A549 (cell line): ENCODE data around the gene VDR. TPM values are rescaled to one million over a fixed set of nuclear protein-coding genes. Genes with fewer than 3 reads are reported as not detected.
"Not testable (repeated sequence)": the region's sequence is repeated elsewhere in the genome, so short reads cannot be mapped to it uniquely, and the experiment has no call there.

Experiments used
- ATAC-seq, 2 experiments: fragments of 200-7000 bp in 1 of 2; fragments of >200 bp in 1 of 2; cut with Nextera tagmentation in 1 of 2; cut with Tn5 transposase in 1 of 2; 3 replicates each; pipeline versions ENCODE4 v1.8.0 to v1.9.1; 2018 to 2020; ENCODE audit warnings: mild to moderate bottlenecking in 1 of 2, moderate library complexity in 1 of 2
- CTCF ChIA-PET: fragments of 300-600 bp; sonication (Branson Sonifier 250); formaldehyde crosslinking; extraction: SDS; loops from one replicate; lab custom pipeline; 2021; ENCODE audit warnings: antibody characterized with exemption, inconsistent platforms; lab: Yijun Ruan, JAX
- POLR2A ChIA-PET: fragments of 350-600 bp; formaldehyde crosslinking; extraction: SDS; loops from one replicate; lab custom pipeline; 2021; ENCODE audit warnings: antibody characterized with exemption, inconsistent platforms; lab: Yijun Ruan, JAX
- DNase-seq, 2 experiments: peaks; one replicate each; pipeline versions ENCODE4 v3.0.0 to v3.0.0-alpha.2; 2011 to 2016; ENCODE audit warnings: low read depth in 1 of 2, low spot score in 1 of 2
- FAIRE-seq: peaks from 2 replicates; lab custom pipeline; 2011; peaks lifted over from hg19 to GRCh38; lab: Jason Lieb, UNC
- H3K27ac ChIP-seq, 2 experiments: fragments of >200 bp; sonication (Bioruptor Twin); formaldehyde crosslinking; 3 replicates each; pipeline ENCODE4 v1.5.1; 2016 to 2017
- H3K4me1 ChIP-seq: fragments of >200 bp; sonication (Bioruptor Twin); formaldehyde crosslinking; 3 replicates; pipeline ENCODE4 v1.6.1; 2016
- H3K4me2 ChIP-seq: fragments of >200 bp; sonication (Bioruptor Twin); formaldehyde crosslinking; 3 replicates; pipeline ENCODE4 v1.6.1; 2016
- H3K4me3 ChIP-seq: fragments of >200 bp; sonication (Bioruptor Twin); formaldehyde crosslinking; 3 replicates; pipeline ENCODE4 v1.5.1; 2016
- H3K9me3 ChIP-seq: fragments of >200 bp; sonication (Bioruptor Twin); formaldehyde crosslinking; 3 replicates; pipeline ENCODE4 v1.6.1; 2016
- ATOH8 ChIP-seq: fragments of 250-450 bp; sonication (Bioruptor Pico); IDR thresholded peaks from 2 replicates; pipeline ENCODE4 v1.5.0; 2020; ENCODE audit warnings: low read depth, mild to moderate bottlenecking, moderate library complexity
- CBX2 ChIP-seq: fragments of 200-600 bp; sonication (generic); IDR thresholded peaks from 2 replicates; pipeline ENCODE4 v1.6.1; 2016; ENCODE audit warnings: low read depth, mild to moderate bottlenecking, borderline replicate concordance
- CBX8 ChIP-seq: fragments of 200-600 bp; sonication (generic); IDR thresholded peaks from 2 replicates; pipeline ENCODE4 v1.6.1; 2016
- CEBPB ChIP-seq, 2 experiments: fragments of >200 bp in 1 of 2; sonication (Bioruptor Twin) in 1 of 2; formaldehyde crosslinking in 1 of 2; IDR thresholded peaks; 2 replicates each; pipeline ENCODE4 v1.6.1; 2012 to 2016
- CHD4 ChIP-seq: fragments of 200-600 bp; sonication (generic); IDR thresholded peaks from 2 replicates; pipeline ENCODE4 v1.6.1; 2016; ENCODE audit warnings: antibody characterized with exemption, mild to moderate bottlenecking, borderline replicate concordance
- E2F6 ChIP-seq: IDR thresholded peaks from 2 replicates; pipeline ENCODE4 v1.6.1; 2012; ENCODE audit warnings: low read depth, borderline replicate concordance
- FOSB ChIP-seq: fragments of 250-450 bp; sonication (Bioruptor Pico); IDR thresholded peaks from 2 replicates; pipeline ENCODE4 v1.5.0; 2020; ENCODE audit warnings: mild to moderate bottlenecking, moderate library complexity
- GATA3 ChIP-seq: IDR thresholded peaks from 2 replicates; pipeline ENCODE4 v1.6.1; 2012; ENCODE audit warnings: borderline replicate concordance
- HDAC2 ChIP-seq: fragments of 200-600 bp; sonication (generic); IDR thresholded peaks from 2 replicates; pipeline ENCODE4 v1.6.1; 2016
- HEYL ChIP-seq: fragments of 250-450 bp; sonication (Bioruptor Pico); IDR thresholded peaks from 2 replicates; pipeline ENCODE4 v1.8.0; 2021; ENCODE audit warnings: mild to moderate bottlenecking, moderate library complexity
- HOXA7 ChIP-seq: fragments of 250-450 bp; sonication (Bioruptor Pico); IDR thresholded peaks from 2 replicates; pipeline ENCODE4 v1.5.0; 2020; ENCODE audit warnings: mild to moderate bottlenecking, moderate library complexity
- HOXB5 ChIP-seq: fragments of 250-450 bp; sonication (Bioruptor Pico); IDR thresholded peaks from 2 replicates; pipeline ENCODE4 v1.5.0; 2020; ENCODE audit warnings: mild to moderate bottlenecking, moderate library complexity
- KDM5A ChIP-seq: fragments of 200-600 bp; sonication (generic); IDR thresholded peaks from 2 replicates; pipeline ENCODE4 v1.6.1; 2016; ENCODE audit warnings: antibody characterized with exemption, mild to moderate bottlenecking
- MAFK ChIP-seq: fragments of 450-650 bp; IDR thresholded peaks from 2 replicates; pipeline ENCODE4 v1.6.1; 2014; ENCODE audit not compliant: partially characterized antibody
- MAX ChIP-seq: IDR thresholded peaks from 2 replicates; pipeline ENCODE4 v1.6.1; 2012
- PBX3 ChIP-seq: IDR thresholded peaks from 2 replicates; pipeline ENCODE4 v1.6.1; 2012
- PHF8 ChIP-seq: fragments of 200-600 bp; sonication (generic); IDR thresholded peaks from 2 replicates; pipeline ENCODE4 v1.6.1; 2016; ENCODE audit warnings: low read depth, mild to moderate bottlenecking, antibody characterized with exemption, moderate library complexity, borderline replicate concordance
- RARB ChIP-seq: fragments of 250-450 bp; sonication (Bioruptor Pico); IDR thresholded peaks from 2 replicates; pipeline ENCODE4 v1.8.0; 2021; ENCODE audit warnings: mild to moderate bottlenecking, moderate library complexity
- RNF2 ChIP-seq: fragments of 200-600 bp; sonication (generic); IDR thresholded peaks from 2 replicates; pipeline ENCODE4 v1.6.1; 2016; ENCODE audit warnings: low read depth, mild to moderate bottlenecking, antibody characterized with exemption, moderate library complexity, borderline replicate concordance
- ZC3H11A ChIP-seq: fragments of 450-650 bp; IDR thresholded peaks from 2 replicates; pipeline ENCODE4 v1.6.1; 2014; ENCODE audit warnings: antibody characterized with exemption, mild to moderate bottlenecking
- WGBS: methylation state at CpG from one replicate; pipeline ENCODE4 v1.1.6; 2017; ENCODE audit errors: missing lambda C conversion rate; 5-methylcytosine and 5-hydroxymethylcytosine counted together
- polyA plus RNA-seq, 4 experiments: library from polyadenylated mRNA; depleted of rRNA in 3 of 4; stranded (reverse); fragments of >200 nt; fragmentation: RNase III in 1 of 4; extraction: RNeasy Plus Mini Kit Qiagen cat#74134 plus additional on column Dnase treatment in 1 of 4; gene quantifications; 2 replicates in 3 of 4; 3 replicates in 1 of 4; pipeline ENCODE4 v1.2.3, GENCODE V29; 2011 to 2017

The VDR gene
- polyA plus RNA-seq, 2 of the 4 experiments (the other 2 are of a cell fraction), result 1.9 to 2.1 TPM

- no peak for TF ChIP-seq PHF8
Measured at GRCh38 chr12:47844264-47845019, 60.4 kb downstream of the VDR start (continued).

- TF ChIP-seq HOXB5 (CRISPR knock-in tag) (no peak), ZC3H11A (no peak), MAX (no peak), RNF2 (no peak)
- no peak for DNase-seq
- POLR2A ChIA-PET, result interaction anchor here (0.6 to 0.7 kb wide), 2 partner anchors 54 to 299 kb away, joined by 3 to 6 read pairs; no protein-coding TSS in a partner anchor
- ATAC-seq, result no peak
- Histone ChIP-seq H3K4me3 (no peak overlapping the region), H3K4me2 (no peak overlapping the region), H3K27ac (no peak overlapping the region), H3K4me1 (no peaks in the 10 kb centered on the region), H3K9me3 (no peaks in the 10 kb centered on the region)
- no peak for FAIRE-seq
- WGBS, result 79% methylated on average over 25 of the region's 25 CpGs
- CTCF ChIA-PET, result interaction anchor here (0.8 to 31.0 kb wide), 6 partner anchors 11 to 131 kb away, joined by 3 to 1532 read pairs (median 138); partner anchors contain the start of genes HDAC7, RPAP3 and SLC48A1
Measured at GRCh38 chr12:47843226-47843980, 61.4 kb downstream of the VDR start.

GRCh38 chr12:47842543-47842942 is 62.3 kb downstream of the VDR start:
- H3K4me2 ChIP-seq, DNase-seq, H3K9me3 ChIP-seq, H3K4me3 ChIP-seq, H3K4me1 ChIP-seq, H3K27ac ChIP-seq, ATAC-seq, FAIRE-seq: not testable (repeated sequence)
- POLR2A ChIA-PET, result interaction anchor here (0.6 to 0.7 kb wide), 2 partner anchors 55 to 300 kb away, joined by 3 to 6 read pairs; no protein-coding TSS in a partner anchor
- CTCF ChIA-PET, result interaction anchor here (1.3 to 31.0 kb wide), 6 partner anchors 12 to 130 kb away, joined by 3 to 1532 read pairs (median 138); partner anchors contain the start of genes HDAC7, RPAP3 and SLC48A1
- 82% methylated on average over 11 of the region's 12 CpGs for WGBS

GRCh38 chr12:47841910-47842309 is 62.9 kb downstream of the VDR start:
- no peak overlapping the region for H3K27ac ChIP-seq
- no peak for DNase-seq
- ChIA-PET CTCF (interaction anchor here (1.3 to 31.0 kb wide), 7 partner anchors 13 to 130 kb away, joined by 3 to 1532 read pairs (median 111); partner anchors contain the start of genes HDAC7, RPAP3 and SLC48A1), POLR2A (no interaction called here)
- H3K4me1 ChIP-seq, result 0 out of 3 replicates have a peak, but pooled peaks cover 3% of the 10 kb centered on the region
- no peak for ATAC-seq
- H3K9me3 ChIP-seq, result no peaks in the 10 kb centered on the region
- H3K4me2 ChIP-seq, result no peak overlapping the region
- no peak overlapping the region for H3K4me3 ChIP-seq
- 45% methylated on average over 4 of the region's 4 CpGs for WGBS
- TF ChIP-seq KDM5A (no peak), CBX8 (no peak), CEBPB (IDR thresholded peaks at IDR 0.05) (no peak), E2F6 (no peak), HDAC2 (no peak), CBX2 (no peak), HOXA7 (CRISPR knock-in tag) (no peak), FOSB (CRISPR knock-in tag) (no peak), HEYL (CRISPR knock-in tag) (no peak), MAFK (no peak), CHD4 (no peak), GATA3 (no peak), PBX3 (no peak), RARB (CRISPR knock-in tag) (no peak), ATOH8 (CRISPR knock-in tag) (no peak)
- no peak for FAIRE-seq
